C4-2B (cell line): ENCODE measurements around the gene EML6.

Source experiments
- H3K27ac ChIP-seq: fragments of 450-650 bp; 2 replicates; pipeline ENCODE4 v1.5.1; 2017
- ZFX ChIP-seq: fragments of 450-650 bp; IDR thresholded peaks from 2 replicates; pipeline ENCODE4 v1.6.1; 2017
- TF ChIP-seq, protein P1 (sequence below): fragments of 450-650 bp; conservative IDR thresholded peaks from 2 replicates; pipeline ENCODE4 v1.5.1; 2017; ENCODE audit warnings: mild to moderate bottlenecking

The EML6 gene

DNA sequence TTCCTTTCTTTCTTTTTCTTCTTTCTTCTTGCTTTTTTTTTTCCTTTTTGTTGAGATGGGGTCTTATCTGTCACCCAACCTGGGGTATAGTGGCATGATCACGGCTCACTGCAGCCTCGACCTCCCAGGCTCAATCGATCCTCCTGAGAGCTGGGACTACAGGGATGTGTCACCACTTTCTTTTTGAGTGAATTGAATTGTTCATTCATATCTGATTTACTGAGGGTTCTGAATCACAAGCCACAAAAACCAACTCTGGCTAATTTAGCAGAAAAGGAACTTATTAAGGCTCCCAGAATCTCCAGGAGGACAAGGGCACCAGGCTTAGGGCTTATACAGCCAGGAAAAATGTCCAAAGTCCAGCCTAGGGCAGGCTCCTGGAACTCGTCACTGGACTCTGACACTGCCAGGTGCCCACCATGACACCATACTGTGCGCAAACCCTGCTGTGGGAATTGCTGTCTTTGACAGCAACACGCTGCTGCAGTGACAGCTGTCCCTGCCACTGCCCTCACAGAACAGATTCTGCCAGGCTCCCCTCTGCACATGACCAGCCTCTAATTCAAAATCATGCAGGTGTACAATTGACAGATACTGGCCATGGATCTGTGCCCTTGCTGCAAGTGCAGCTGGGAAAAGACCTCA is 42.9 kb upstream of the EML6 start:
- H3K27ac ChIP-seq: no peak overlapping the region
- TF ChIP-seq, protein P1, sequence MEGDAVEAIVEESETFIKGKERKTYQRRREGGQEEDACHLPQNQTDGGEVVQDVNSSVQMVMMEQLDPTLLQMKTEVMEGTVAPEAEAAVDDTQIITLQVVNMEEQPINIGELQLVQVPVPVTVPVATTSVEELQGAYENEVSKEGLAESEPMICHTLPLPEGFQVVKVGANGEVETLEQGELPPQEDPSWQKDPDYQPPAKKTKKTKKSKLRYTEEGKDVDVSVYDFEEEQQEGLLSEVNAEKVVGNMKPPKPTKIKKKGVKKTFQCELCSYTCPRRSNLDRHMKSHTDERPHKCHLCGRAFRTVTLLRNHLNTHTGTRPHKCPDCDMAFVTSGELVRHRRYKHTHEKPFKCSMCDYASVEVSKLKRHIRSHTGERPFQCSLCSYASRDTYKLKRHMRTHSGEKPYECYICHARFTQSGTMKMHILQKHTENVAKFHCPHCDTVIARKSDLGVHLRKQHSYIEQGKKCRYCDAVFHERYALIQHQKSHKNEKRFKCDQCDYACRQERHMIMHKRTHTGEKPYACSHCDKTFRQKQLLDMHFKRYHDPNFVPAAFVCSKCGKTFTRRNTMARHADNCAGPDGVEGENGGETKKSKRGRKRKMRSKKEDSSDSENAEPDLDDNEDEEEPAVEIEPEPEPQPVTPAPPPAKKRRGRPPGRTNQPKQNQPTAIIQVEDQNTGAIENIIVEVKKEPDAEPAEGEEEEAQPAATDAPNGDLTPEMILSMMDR: no peak
- TF ChIP-seq ZFX: no peak

DNA sequence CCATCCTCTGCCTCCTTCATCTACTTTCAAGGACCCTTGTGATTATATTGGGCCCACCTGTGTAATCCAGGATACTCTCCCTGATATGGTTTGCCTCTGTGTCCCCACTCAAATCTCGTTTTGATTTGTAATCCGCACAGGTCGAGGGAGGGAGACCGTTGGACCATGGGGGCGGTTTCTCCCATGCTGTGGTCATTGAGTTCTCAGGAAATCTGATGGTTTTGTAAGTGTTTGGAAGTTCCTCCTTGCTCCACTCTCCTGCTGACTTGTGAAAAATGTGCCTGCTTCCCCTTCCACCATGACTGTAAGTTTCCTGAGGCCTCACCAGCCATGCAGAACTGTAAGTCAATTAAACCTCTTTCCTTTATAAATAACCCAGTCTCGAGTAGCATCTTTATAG is 42.0 kb upstream of the EML6 start:
- TF ChIP-seq ZFX: no peak
- TF ChIP-seq, protein P1: no peak
- H3K27ac ChIP-seq: no peak overlapping the region

DNA sequence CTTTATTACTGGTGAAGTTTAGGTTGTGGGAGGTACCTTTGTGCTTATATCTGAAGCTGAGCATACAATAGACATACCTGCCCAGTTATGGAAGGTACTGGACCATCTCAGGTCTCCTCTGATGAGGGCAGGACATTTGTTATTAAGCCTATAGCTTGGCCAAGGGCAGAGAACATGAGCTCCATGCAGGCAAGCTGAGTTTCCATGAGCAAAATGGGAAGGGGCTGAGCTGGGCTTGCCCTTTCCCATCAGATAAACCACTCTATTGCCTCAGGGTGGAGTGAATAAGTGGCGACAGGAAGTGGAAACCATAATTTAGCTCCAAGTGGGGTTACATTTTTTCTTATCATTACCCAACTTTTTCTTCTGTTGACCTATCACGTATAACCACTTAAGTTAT is 39.9 kb upstream of the EML6 start:
- TF ChIP-seq, protein P1: no peak
- no peak for TF ChIP-seq ZFX
- no peak overlapping the region for H3K27ac ChIP-seq

DNA sequence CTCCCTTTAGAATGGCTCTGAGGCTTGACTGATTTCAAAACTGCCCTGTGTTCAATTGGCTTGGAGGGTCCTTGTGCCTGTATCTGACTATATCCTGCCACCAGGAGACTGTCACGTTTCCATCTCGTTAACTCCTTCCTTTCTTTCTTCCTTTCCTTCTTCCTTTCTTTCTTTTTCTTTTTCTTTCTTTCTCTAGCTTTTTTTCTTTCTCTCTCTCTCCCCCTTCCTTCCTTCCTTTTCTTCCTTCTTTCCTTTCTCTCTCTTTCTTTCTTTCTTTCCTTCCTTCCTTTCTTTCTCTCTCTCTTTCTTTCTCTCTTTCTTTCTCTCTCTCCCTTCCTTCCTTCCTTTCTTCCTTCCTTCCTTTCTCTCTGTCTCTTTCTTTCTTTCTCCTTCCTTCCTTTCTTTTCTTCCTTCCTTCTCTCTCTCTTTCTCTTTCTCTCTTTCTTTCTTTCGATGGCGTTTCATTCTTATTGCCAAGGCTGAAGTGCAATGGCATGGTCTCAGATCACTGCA is 38.1 kb upstream of the EML6 start:
- TF ChIP-seq ZFX: no peak
- TF ChIP-seq, protein P1: no peak

DNA sequence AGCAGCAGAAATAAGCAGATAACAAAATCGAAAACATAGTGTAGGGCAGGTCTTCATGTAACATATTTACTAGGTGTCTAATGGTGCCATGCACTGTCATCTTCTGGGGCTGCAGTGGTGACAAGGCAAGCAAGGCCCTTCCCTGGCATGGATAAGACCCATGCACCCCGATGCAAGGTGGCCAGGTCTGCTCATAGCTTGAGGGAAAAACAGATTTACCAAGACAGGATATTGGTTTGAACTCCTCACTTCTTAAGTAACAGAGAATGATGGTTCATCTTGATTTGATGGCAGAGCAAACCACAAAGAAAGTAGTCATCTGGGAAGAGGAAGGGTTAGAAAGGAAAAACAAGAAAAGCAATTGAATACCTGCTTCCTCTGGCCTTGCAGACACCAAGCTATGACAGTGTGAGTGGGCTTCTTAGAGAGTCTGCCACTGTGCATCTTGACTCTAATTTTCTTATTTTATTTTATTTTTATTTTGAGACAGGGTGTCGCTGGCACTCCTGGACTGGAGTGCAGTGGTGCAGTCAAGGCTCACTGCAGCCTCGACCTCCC is 35.8 kb upstream of the EML6 start:
- no peak overlapping the region for H3K27ac ChIP-seq
- TF ChIP-seq, protein P1: no peak
- no peak for TF ChIP-seq ZFX

More for the DNA sequence above, 38.1 kb upstream of the EML6 start:
- H3K27ac ChIP-seq: no peak overlapping the region

DNA sequence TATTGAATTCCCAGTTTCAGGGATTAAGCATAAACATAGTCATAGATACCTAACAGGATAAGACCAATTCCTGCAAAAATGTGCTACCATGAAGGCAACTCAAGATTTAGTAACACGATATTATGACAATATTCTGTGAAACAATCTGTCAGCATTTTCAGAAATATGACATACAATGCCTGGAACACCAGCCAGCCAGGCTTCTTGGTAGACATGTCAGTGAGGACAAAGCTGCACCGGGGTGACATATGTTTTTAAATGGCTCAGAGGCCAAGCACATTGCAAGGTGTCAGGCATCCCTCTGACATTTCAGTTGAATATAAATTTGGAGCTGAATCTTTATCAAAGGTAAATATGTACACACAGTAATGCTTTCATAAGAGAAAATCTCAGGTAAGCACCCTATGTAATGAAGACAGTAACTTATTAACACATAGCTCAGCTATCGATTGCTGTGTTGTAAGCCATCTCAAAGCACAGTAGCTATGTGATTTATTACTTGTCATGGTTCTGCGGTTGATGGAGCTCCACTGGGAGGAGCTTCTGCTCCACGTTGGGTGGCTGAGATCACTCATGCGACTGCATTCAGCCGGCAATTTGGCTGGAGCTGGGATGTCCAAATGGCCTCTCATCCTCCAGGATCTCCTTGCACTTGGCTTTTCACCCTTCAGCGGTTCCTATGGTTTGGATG is 31.9 kb upstream of the EML6 start:
- no peak for TF ChIP-seq ZFX
- TF ChIP-seq, protein P1: no peak

DNA sequence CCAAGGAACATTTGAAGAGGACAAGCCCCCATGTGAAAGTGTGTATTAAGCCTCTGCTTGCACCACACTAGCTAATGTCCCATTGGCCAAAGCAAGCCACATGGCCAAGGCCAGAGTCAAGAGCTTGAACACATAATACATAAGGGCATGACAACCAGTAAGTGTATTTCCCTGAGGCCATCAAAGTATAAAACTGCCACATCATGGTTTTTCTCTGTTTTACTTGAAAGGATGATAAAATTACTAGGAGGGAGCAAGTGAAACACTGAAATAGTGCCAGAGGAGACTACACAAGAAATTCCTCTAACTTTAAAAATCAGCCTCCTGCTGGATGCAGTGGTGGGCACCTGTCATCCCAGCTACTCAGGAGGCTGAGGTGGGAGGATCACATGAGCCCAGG is 30.9 kb upstream of the EML6 start:
- no peak overlapping the region for H3K27ac ChIP-seq
- no peak for TF ChIP-seq ZFX
- TF ChIP-seq, protein P1: no peak

More for the DNA sequence above, 31.9 kb upstream of the EML6 start:
- H3K27ac ChIP-seq: no peak overlapping the region
